Karpas-422 (cell line): Measurements from ENCODE around the gene PTDSS2. TPM values are rescaled to one million over a fixed set of nuclear protein-coding genes. Genes with fewer than 3 reads are reported as not detected.
"Not testable (repeated sequence)": the region's sequence is repeated elsewhere in the genome, so short reads cannot be mapped to it uniquely, and the experiment has no call there.

ENCODE experiments used
- DNase-seq: peaks from one replicate; pipeline ENCODE4 v3.0.0-alpha.2; 2015
- H2AFZ ChIP-seq: fragments of 200-600 bp; sonication (generic); 2 replicates; pipeline ENCODE4 v1.6.1; 2014; ENCODE audit warnings: antibody characterized with exemption, low read length, mixed read lengths
- H3K27ac ChIP-seq: fragments of 200-600 bp; sonication (generic); 2 replicates; pipeline ENCODE4 v1.5.1; 2014; ENCODE audit warnings: mild to moderate bottlenecking, low read length, moderate library complexity
- H3K27me3 ChIP-seq: fragments of 200-600 bp; sonication (generic); 2 replicates; pipeline ENCODE4 v1.6.1; 2014; ENCODE audit warnings: low read length, mixed read lengths
- H3K36me3 ChIP-seq: fragments of 200-600 bp; sonication (generic); 2 replicates; pipeline ENCODE4 v1.6.1; 2014; ENCODE audit warnings: low read length, mixed read lengths; ENCODE audit not compliant: insufficient read depth
- H3K4me1 ChIP-seq: fragments of 200-600 bp; sonication (generic); 2 replicates; pipeline ENCODE4 v1.6.1; 2014; ENCODE audit warnings: mild to moderate bottlenecking, low read length, mixed read lengths
- H3K4me2 ChIP-seq: fragments of 200-600 bp; sonication (generic); 2 replicates; pipeline ENCODE4 v1.6.1; 2014; ENCODE audit warnings: low read length, low read depth, mild to moderate bottlenecking; ENCODE audit not compliant: poor library complexity, severe bottlenecking
- H3K4me3 ChIP-seq: fragments of 200-600 bp; sonication (generic); 2 replicates; pipeline ENCODE4 v1.5.1; 2014; ENCODE audit warnings: mild to moderate bottlenecking, antibody characterized with exemption, low read length, mixed read lengths
- H3K79me2 ChIP-seq: fragments of 200-600 bp; sonication (generic); 2 replicates; pipeline ENCODE4 v1.6.1; 2014; ENCODE audit warnings: mild to moderate bottlenecking, low read length, mixed read lengths
- H3K9ac ChIP-seq: fragments of 200-600 bp; sonication (generic); 2 replicates; pipeline ENCODE4 v1.6.0; 2014; ENCODE audit warnings: low read length
- H3K9me2 ChIP-seq: fragments of 200-600 bp; sonication (generic), shearing (Covaris generic); replicated peaks from 2 replicates; pipeline ENCODE4 v1.6.0; 2014; ENCODE audit warnings: mild to moderate bottlenecking, low read length, moderate library complexity; ENCODE audit not compliant: insufficient read depth
- H3K9me3 ChIP-seq: fragments of 300-700, 200-600 bp; sonication (generic); 2 replicates; pipeline ENCODE4 v1.6.1; 2014; ENCODE audit warnings: low read length, mixed read lengths
- H4K20me1 ChIP-seq: fragments of 200-600 bp; sonication (generic); 2 replicates; pipeline ENCODE4 v1.6.1; 2014; ENCODE audit warnings: mild to moderate bottlenecking, antibody characterized with exemption, low read length, low read depth; ENCODE audit not compliant: insufficient read depth
- total RNA-seq: library from RNA; depleted of rRNA; stranded (reverse); fragments of >200 nt; shearing (Covaris generic); gene quantifications from 2 replicates; pipeline ENCODE4 v1.2.3, GENCODE V29; 2014; ENCODE audit warnings: low replicate concordance

Gene PTDSS2
- total RNA-seq, 1 experiment from 2014 or later, result 13.5 TPM

DNA sequence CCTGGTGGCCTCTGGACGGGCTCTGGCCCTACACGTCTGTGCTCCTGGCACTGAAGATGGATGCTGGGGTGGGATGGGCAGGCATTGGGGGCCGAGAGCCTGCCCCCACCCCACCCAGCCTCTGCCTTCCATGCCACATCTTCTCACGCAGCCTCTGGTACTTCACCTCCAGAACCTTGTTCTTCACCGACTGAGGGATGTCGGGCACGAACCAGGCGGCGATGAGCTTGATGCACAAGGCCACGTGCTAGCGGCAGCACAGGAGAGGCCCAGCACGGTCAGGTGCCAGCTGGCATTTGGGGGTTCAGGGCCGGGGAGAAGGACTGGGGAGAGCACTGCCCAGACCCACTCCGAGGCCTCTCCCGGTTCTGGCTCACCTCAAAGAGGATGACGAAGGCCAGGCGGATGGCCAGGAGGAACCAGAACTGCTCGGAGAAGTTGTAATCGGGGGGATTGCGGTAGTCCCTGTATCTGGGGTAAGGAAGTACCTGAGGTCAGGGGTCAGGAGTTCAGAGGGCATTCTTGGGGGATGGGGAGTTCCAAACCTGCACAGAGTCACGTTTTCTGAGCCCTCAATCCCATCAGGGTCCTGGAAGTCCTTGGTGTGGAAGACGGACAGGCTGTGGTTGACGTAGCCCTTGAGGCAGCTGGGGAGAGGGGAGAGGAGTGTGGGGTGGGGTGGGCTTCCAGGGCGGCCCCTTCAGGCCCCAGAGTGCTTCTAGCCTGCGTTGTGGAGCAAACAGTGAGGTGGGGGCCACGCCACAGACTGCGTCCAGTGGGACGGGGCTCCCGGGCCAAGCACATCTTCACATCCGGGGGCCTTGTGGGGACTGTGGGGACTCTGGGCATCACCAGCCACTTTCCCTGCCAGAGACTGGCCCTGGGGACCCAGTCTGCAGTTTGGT, 31.5 kb upstream of the PTDSS2 start:
- no peak overlapping the region for H2AFZ ChIP-seq

DNA sequence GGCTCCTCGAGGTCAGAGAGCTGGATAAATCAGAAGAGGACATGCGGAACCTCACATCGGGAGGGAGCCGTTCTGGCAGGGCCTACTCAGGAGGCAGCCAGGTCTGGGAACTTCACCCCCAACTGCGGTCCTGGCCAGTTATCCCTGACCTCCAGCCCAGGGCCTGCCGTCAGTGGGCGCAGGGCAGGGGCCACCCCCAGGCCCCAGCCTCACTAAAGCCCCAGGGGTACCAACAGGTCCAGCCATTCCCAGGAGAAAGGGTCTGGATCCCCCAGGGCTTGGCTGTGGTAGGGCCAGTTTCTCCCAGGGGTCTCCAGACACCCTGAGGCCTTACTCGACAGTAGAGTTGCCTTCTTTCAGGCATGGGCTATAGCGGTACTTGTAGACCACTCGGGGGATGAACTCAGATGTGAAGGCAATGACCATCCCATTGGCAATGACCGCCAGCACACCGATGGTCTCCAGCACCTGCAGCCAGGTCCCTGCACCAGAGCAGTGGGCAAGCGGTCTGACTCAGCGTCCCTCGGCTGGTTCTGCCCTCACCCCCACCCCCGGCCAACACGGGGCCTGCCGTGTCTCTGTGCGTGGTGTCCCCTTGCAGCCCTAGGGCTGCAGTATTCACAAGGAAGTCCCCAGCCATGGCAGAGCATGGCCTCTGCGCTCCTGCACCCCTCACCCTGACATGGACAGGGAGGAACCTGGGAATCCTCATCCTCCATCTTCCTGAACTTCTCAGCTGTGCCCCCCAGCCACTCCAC, 30.7 kb upstream of the PTDSS2 start:
- Histone ChIP-seq H2AFZ (no peak overlapping the region), H3K4me3 (no peak overlapping the region), H3K4me1 (no peaks in the 10 kb centered on the region), H3K79me2 (no peaks in the 10 kb centered on the region), H3K9ac (no peak overlapping the region), H3K9me2 (no peaks in the 10 kb centered on the region), H3K4me2 (no peak overlapping the region), H3K9me3 (no peaks in the 10 kb centered on the region), H4K20me1 (no peaks in the 10 kb centered on the region), H3K27me3 (no peaks in the 10 kb centered on the region), H3K36me3 (no peaks in the 10 kb centered on the region), H3K27ac (no peak overlapping the region)
- DNase-seq, result no peak

More for the DNA sequence above, 31.5 kb upstream of the PTDSS2 start:
- no peaks in the 10 kb centered on the region for H4K20me1 ChIP-seq
- H3K9me3 ChIP-seq, result no peaks in the 10 kb centered on the region
- H3K9ac ChIP-seq, result no peak overlapping the region
- H3K36me3 ChIP-seq, result no peaks in the 10 kb centered on the region
- no peaks in the 10 kb centered on the region for H3K79me2 ChIP-seq
- H3K27me3 ChIP-seq, result no peaks in the 10 kb centered on the region
- H3K9me2 ChIP-seq, result no peaks in the 10 kb centered on the region
- H3K4me1 ChIP-seq, result no peaks in the 10 kb centered on the region
- H3K27ac ChIP-seq, result no peak overlapping the region
- H3K4me2 ChIP-seq, result no peak overlapping the region
- no peak overlapping the region for H3K4me3 ChIP-seq
- DNase-seq, result no peak

DNA sequence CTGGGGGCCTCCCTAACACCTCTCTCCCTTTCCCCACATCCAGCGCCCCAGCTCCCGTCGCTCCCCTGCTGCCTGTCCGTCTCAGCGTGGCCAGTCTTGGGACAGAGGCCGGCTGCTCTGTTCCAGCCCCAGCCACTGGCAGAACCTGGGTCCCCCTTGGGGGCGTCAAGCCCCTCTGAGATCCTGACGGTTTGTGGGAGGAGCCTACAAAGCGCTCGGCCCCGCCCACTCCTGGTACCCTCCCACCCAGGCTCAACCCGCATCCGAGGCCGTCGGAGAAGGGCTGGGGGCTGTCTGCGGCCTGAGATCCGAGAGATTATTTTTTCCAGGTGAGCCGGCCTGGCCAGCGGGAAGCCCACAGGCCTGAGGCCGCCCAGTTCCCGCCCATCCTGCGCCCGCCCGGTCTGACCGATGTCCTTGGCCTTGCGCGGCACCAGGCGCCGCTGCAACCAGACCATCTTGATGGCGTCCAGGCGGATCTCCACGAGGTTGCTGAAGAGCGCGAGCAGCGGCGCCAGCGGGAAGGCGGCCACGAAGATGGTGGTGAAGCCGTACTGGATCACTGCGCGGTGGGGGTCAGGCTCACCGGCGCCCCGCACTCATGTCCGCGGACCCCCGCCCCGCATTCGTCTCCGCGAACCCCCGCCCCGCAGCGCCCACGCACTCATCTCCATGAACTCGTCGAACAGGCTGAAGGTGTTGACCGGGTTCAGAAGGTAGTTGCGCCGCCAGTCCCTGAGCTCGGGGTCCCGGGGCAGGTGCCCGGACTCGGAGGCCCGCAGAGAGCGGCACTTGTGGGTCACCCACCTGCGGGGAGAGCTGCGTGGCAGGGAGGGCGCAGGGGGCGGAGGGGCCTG, 29.8 kb upstream of the PTDSS2 start:
- Histone ChIP-seq H4K20me1 (no peaks in the 10 kb centered on the region), H3K79me2 (no peaks in the 10 kb centered on the region), H3K4me3 (no peak overlapping the region), H3K36me3 (no peaks in the 10 kb centered on the region), H3K4me2 (no peak overlapping the region), H2AFZ (no peak overlapping the region), H3K9me2 (no peaks in the 10 kb centered on the region), H3K27me3 (no peaks in the 10 kb centered on the region), H3K9ac (no peak overlapping the region), H3K27ac (no peak overlapping the region), H3K4me1 (no peaks in the 10 kb centered on the region), H3K9me3 (no peaks in the 10 kb centered on the region)
- DNase-seq, result no peak

- Histone ChIP-seq H3K9ac (no peak overlapping the region), H3K27ac (no peak overlapping the region), H3K4me3 (no peak overlapping the region), H3K9me2 (no peaks in the 10 kb centered on the region), H3K9me3 (no peaks in the 10 kb centered on the region), H3K27me3 (no peaks in the 10 kb centered on the region), H4K20me1 (no peaks in the 10 kb centered on the region), H2AFZ (no peak overlapping the region), H3K4me1 (no peaks in the 10 kb centered on the region), H3K36me3 (no peaks in the 10 kb centered on the region), H3K4me2 (no peak overlapping the region), H3K79me2 (no peaks in the 10 kb centered on the region)
- DNase-seq, result no peak
These were observed 29.2 kb upstream of the PTDSS2 start for GRCh38 chr11:420911-421321.

GRCh38 chr11:422249-422656, 27.8 kb upstream of the PTDSS2 start:
- H3K4me2 ChIP-seq, result no peak overlapping the region
- no peaks in the 10 kb centered on the region for H3K9me2 ChIP-seq
- H3K79me2 ChIP-seq, result no peaks in the 10 kb centered on the region
- no peak overlapping the region for H3K4me3 ChIP-seq
- H3K27me3 ChIP-seq, result no peaks in the 10 kb centered on the region
- no peaks in the 10 kb centered on the region for H3K9me3 ChIP-seq
- no peak overlapping the region for H2AFZ ChIP-seq
- no peaks in the 10 kb centered on the region for H3K36me3 ChIP-seq
- no peak for DNase-seq
- no peak overlapping the region for H3K27ac ChIP-seq
- no peak overlapping the region for H3K9ac ChIP-seq
- no peaks in the 10 kb centered on the region for H3K4me1 ChIP-seq
- H4K20me1 ChIP-seq, result no peaks in the 10 kb centered on the region

DNA sequence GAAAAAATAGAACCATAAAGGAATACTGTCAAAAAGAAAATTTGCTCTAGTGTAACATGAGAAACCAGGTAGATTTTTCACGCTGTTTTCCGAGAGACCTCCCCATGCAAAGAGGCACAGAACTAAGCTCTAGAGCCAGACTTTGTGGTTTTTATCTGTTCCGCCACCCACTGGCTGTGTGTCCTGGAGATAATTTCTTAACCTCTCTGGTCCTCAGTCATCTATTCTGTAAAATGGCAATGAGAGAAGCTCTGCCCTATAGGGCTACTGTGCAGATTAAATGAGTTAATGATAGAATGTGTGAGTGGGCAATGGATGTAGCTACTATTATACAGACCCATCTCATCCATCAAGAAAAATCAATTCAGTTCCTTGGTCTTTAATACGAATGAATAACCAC, 25.8 kb upstream of the PTDSS2 start:
- H3K4me1 ChIP-seq, result no peaks in the 10 kb centered on the region
- H3K4me2 ChIP-seq, result no peak overlapping the region
- H3K9ac ChIP-seq, result no peak overlapping the region
- H3K36me3 ChIP-seq, result no peaks in the 10 kb centered on the region
- H3K9me2 ChIP-seq, result no peaks in the 10 kb centered on the region
- no peaks in the 10 kb centered on the region for H3K79me2 ChIP-seq
- no peaks in the 10 kb centered on the region for H3K9me3 ChIP-seq
- no peak overlapping the region for H2AFZ ChIP-seq
- DNase-seq, result no peak
- no peaks in the 10 kb centered on the region for H3K27me3 ChIP-seq
- H3K27ac ChIP-seq, result no peak overlapping the region
- no peak overlapping the region for H3K4me3 ChIP-seq
- H4K20me1 ChIP-seq, result no peaks in the 10 kb centered on the region

DNA sequence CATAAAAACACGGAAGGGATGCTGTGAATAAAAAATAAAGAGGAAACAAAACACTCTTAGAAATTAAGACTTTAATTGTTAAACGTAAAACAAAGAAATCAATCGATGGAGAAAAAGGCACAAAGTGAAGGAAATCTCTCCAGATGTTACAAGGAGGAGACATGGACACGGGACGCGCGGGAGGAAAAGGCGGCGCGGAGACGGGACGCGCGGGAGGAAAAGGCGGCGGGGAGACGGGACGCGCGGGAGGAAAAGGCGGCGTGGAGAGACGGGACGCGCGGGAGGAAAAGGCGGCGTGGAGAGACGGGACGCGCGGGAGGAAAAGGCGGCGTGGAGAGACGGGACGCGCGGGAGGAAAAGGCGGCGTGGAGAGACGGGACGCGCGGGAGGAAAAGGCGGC, 25.3 kb upstream of the PTDSS2 start:
- not testable (repeated sequence) for H4K20me1 ChIP-seq, H3K9me3 ChIP-seq, H3K79me2 ChIP-seq, DNase-seq, H3K27ac ChIP-seq, H3K4me3 ChIP-seq, H3K4me2 ChIP-seq, H3K36me3 ChIP-seq, H2AFZ ChIP-seq, H3K4me1 ChIP-seq, H3K9ac ChIP-seq, H3K9me2 ChIP-seq, H3K27me3 ChIP-seq

- Histone ChIP-seq H2AFZ (no peak overlapping the region), H3K9ac (no peak overlapping the region), H3K36me3 (no peaks in the 10 kb centered on the region), H3K79me2 (no peaks in the 10 kb centered on the region), H3K4me2 (no peak overlapping the region), H3K9me2 (no peaks in the 10 kb centered on the region), H3K4me3 (no peak overlapping the region), H3K9me3 (no peaks in the 10 kb centered on the region), H4K20me1 (no peaks in the 10 kb centered on the region), H3K27ac (no peak overlapping the region), H3K4me1 (no peaks in the 10 kb centered on the region), H3K27me3 (no peaks in the 10 kb centered on the region)
- DNase-seq, result no peak
These were observed 24.8 kb upstream of the PTDSS2 start for GRCh38 chr11:425301-425700.
